Transverse colon (tissue), 3 donors: ENCODE data around the gene CCDC88B.

Experiments used
- CTCF ChIP-seq, 5 experiments: fragments of 200-600 bp in 3 of 5; fragments of 450-650 bp in 2 of 5; sonication (generic) in 3 of 5; IDR thresholded peaks; 1 replicate in 2 of 5; 2 replicates in 3 of 5; pipeline ENCODE4 v1.5.1; 2016 to 2017; ENCODE audit warnings: antibody characterized with exemption in 5 of 5, inconsistent platforms in 3 of 5, mild to moderate bottlenecking in 2 of 5, moderate library complexity in 1 of 5
- EP300 ChIP-seq: sonication (generic); formaldehyde crosslinking; IDR thresholded peaks from one replicate; pipeline ENCODE4 v1.6.1; 2017; ENCODE audit warnings: antibody characterized with exemption, low read depth
- POLR2A ChIP-seq: fragments of 450-650 bp; IDR thresholded peaks from one replicate; pipeline ENCODE4 v1.6.1; 2016; ENCODE audit warnings: antibody characterized with exemption, mild to moderate bottlenecking, moderate library complexity

GRCh38 chr11:64352099-64352994 is 12.3 kb downstream of the CCDC88B start:
- no peak for TF ChIP-seq POLR2A
- no peak for TF ChIP-seq CTCF (IDR thresholded peaks at IDR 0.05)
- TF ChIP-seq EP300 = no peak
